HG02642 (cell line): Measurements from ENCODE around the gene PHLPP1.

Experiments
- ATAC-seq: cut with Tn5 transposase; IDR thresholded peaks from one replicate; pipeline ENCODE4 v1.9.1; 2021; ENCODE audit warnings: mild to moderate bottlenecking; ENCODE audit not compliant: unreplicated experiment, poor library complexity

Gene PHLPP1

DNA sequence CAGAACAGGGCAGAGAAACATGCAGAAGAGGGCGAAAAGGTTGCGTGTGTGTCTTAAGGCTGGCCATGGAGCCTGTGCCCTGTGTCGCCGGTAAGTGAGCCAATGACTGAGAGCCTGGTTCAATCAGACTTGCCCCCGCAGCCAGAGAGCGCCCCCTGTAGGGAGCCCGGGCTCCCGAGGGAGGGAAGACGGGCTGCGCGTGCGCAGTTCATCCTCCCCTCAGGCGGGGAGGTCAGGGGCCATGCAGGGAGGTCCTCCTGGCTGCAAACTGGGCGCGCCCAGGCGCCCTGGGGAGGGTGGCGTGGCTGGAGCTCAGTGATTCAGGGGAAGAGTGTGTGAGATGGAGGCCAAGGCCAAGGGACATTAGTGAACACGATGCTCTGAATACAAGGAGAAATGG, 276.6 kb downstream of the PHLPP1 start:
- no peak for ATAC-seq

GRCh38 chr18:62992877-62993365, 277.6 kb downstream of the PHLPP1 start:
- ATAC-seq = no peak

DNA sequence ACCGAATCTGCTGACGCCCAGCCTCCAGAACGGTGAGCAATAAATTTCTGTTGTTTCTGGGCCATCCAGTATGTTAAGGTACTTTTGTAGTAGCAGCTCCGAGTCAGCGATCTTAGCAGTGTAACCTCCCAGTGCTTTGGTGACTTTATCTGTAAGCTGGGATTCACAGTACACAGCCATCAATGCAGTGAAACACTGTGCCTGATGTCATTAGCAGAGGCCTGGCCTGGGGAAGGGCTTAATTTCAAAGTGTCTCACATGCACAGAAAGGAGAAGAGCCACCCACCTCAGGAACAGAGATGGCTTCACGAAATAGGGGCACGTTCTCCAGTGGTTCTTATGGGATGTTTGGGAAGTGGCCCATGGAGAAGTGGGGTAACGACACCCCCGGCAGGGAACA, 281.2 kb downstream of the PHLPP1 start:
- ATAC-seq = no peak

DNA sequence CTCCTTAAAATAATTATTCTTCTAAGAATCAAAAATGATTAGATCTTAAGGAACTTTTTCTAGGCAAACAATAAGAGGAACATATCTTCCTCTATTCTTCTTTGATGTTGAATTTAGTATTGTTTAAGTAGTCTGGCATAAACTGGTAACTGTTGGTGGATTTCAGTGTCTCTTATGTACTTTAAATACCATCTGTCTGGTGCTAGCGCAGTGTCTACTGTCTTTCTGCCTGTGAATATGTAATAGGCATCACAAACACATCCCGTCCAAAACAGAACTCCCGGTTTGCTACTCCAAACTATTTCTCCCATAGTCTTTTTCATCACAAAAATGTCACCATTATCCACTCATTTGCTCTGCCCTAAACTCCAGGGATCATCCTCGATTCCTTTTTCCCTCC, 281.7 kb downstream of the PHLPP1 start:
- ATAC-seq = no peak

- ATAC-seq = no peak
These were observed 283.1 kb downstream of the PHLPP1 start for GRCh38 chr18:62998443-62998842.

DNA sequence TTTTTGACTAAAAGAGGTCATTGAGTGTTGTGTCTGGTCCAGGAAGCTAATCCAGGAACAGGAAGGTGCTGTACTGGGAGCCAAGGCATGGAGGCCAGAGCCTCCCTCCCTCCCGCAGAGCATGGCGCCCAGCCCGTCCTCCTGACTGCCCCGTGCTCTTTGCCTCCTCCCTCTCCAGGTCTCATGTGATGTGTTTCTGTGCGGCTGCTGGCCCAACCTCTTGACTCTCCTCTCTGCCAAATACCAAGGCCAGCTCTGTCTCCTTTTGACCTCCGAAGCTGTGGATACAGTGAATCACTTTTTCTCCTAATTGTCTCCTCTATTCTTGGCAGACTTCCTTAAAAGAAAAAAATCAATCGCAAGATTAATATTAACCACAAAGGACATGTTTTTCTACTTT, 284.1 kb downstream of the PHLPP1 start:
- ATAC-seq = no peak

- no peak for ATAC-seq
These were observed 284.6 kb downstream of the PHLPP1 start for GRCh38 chr18:62999921-63000320.

DNA sequence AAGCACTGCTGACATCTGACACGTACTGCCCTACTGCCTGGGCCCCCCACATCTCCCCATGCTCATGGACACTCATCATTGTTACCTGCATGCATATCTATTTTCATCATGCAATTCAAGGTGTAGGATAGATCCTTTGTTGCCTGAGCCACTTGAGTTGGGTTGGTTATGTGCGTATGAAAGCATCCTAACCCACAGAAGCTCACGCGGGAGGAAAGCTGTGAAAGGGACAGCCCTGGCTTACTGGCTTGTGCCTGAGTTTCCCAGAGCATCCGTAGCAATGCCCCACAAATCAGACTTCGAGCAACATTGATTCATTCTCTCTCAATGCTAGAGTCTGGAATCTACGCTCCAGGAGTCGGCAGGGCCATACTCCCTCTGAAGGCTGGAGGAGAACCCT, 285.5 kb downstream of the PHLPP1 start:
- no peak for ATAC-seq

DNA sequence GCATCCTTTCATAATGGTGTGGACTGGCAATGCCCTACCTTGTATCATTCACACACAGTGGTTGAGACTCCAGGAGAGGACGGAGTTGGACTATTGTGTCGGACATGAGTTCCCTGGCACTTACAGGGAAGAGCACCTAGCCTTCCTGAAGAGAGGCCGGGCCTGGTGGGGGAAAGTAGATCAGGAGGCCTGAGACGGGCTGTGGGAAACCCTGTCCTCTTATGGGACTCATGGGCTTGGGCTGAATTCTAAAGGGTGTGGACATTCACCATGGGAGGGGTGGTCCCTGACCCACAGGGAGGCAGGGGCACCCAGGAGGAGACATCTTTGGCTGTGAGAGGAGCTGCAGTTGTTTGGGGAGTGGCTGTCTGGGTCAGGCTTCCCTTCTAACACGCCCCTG, 286.5 kb downstream of the PHLPP1 start:
- ATAC-seq = no peak

DNA sequence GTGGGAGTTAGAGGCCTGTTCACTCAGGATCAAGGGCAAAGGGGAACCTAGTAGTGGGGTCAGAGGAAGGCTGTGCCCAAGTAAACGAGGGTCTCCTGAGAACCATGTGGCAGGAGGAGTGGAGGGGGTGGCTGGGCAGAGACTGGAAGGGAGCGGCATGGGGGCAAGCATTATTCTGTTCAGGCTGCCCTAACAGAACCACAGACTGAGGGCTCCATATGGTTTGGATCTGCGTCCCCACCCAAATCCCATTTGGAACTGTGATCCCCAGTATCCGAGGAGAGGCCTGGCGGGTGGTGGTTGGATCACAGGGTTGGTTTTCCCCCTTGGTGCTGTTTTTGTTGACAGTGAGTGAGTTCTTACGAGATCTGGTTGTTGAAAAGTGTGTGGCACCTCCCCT, 287.0 kb downstream of the PHLPP1 start:
- ATAC-seq = no peak

GRCh38 chr18:63002803-63003445, 287.6 kb downstream of the PHLPP1 start:
- ATAC-seq = no peak

DNA sequence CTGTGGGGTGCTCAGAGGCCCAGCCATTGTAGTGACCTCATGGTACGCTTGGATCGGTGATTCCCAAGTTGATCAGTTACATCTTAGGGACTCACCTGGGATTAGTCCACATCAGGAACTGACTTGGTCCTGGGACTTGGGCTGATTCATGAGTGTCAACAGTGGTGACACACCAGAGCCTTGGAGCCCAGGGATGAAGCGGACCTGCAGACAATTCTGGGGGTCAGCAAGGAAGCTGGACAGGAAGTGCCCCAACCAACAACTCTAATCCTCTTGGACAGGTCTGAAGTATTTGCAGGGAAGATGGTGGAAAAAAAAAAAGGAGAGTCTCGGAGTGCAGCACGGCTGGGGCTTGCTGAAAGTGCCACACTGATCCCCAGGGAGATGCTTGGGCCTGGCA, 288.6 kb downstream of the PHLPP1 start:
- no peak for ATAC-seq

GRCh38 chr18:63004466-63005089, 289.2 kb downstream of the PHLPP1 start:
- no peak for ATAC-seq

DNA sequence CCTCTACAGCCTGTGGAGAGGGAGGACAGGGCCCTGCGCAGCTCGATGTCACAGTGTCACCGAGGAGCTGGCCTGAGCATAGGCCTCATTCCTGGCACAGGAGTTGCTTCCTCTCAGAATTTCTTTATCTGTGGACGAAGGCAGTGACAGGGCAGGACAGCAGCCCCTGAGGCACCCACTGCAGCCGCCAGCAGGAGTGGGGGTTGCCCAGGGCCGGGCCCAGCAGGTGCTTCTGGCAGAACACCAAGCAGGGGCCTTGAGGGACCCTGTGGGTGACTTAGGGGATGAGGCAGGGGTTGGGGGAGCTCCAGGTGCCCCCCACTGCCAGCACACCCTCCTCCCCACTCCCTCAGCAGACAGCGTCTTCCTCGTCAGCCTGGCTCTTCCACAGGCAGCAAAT, 290.0 kb downstream of the PHLPP1 start:
- no peak for ATAC-seq

DNA sequence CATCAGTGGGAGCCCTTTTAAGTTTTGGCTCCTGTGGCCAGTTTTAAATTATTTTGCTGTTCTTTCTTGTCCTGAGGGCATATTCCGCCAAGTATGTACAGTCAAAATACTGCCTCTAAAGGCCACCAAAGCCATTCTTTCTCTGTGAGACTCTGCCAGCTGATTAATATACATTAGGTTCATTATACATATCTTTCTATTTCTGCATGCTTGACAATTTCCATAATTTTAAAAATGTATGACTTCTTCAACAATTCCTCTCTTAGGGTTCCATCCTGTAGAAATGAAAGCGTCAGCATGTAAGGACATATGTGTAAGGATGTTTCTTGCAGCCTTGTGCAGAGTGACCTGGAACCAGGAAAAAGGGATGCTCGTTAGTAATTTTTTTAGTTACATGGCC, 291.9 kb downstream of the PHLPP1 start:
- no peak for ATAC-seq

GRCh38 chr18:63016270-63016669, 300.9 kb downstream of the PHLPP1 start:
- ATAC-seq = no peak

GRCh38 chr18:63017076-63017475, 301.7 kb downstream of the PHLPP1 start:
- ATAC-seq = no peak

- no peak for ATAC-seq
These were observed 302.6 kb downstream of the PHLPP1 start for GRCh38 chr18:63017977-63018376.

DNA sequence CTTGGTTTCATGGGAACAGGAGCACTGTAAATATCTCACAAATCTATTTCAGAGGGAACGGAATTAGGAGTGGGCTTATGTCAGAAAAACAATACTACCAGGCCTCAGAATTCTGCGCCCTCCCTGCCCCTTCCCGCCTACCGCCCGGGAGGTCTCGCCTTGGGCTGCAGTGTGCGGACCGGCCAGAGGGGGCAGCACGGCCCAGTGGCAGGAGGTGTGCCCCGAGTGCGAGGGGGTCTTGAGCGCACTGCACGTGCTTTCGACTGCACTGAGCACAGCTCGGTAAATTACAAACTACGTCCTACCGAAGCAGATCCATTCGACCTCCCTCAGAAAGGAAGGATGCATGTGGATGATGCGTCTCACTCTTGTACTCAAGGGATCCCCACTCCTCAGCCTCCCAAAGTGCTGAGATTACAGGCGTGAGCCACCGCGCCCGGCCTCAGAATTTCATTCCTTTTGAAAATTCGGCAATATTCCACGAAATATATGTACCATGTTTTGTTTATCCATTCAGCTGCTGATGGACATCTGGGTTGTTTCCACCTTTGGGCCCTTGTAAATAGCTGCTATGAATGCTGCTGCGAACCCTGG, 307.2 kb downstream of the PHLPP1 start:
- no peak for ATAC-seq

DNA sequence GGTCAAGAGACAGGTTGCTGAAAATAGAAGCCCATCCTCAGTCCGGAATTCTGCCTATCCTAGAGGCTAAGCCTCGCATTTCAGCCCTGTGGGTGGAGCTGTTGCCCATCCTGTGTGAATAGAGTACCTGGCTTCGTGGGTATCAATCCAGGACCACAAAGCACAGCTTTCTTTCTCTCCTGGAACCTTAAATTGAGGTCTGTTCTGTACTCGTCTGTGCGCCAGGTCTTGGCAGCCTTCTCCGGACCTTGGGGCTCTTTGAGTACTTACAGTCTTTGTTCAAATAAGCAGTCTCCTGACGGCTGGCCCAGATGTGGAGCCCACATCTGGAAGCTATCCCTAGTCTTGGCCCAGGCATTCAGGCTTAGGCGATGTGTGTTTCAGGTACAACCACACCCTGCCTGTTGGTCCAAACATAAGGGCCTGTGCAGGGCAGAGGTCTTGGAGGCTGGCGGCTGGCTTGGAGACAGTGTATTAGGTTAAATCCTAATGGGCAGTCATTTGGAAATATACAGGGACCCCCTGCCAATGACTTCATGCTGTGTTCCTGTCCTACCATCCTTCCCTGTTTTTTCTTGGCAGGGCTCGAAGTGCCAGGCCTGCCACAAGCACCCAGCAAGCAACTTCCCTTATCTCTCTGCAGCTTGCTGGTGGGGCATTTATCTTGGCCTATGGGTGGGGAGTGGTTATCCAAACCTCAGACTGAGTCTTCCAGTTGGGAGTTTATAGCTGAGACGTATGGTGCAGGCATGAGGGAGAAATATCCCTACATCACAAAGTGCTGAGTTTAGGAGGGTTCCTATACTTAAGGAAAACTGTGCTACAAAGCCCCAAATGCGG, 310.1 kb downstream of the PHLPP1 start:
- no peak for ATAC-seq

DNA sequence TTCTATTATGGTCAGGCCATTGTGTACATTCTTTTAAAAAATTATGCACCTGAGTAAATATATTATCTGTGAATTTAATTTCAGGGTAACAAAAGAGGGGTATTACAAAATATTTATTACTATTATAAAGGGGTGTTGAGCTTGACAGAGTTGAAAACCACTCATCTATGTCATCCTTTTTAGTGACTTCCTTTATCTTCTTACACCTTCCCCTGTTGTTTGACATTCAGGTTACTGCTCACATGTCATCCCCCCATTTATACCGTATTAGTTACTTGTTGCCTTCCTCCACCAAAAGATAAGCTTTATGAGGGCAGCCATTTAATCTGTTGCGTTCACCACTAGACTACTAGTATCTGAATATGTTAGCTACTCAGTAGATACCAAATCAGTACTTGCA, 313.0 kb downstream of the PHLPP1 start:
- no peak for ATAC-seq
